Lung (tissue), 12 donors: Measurements from ENCODE around the gene MYOM1. TPM values are rescaled to one million over a fixed set of nuclear protein-coding genes. Genes with fewer than 3 reads are reported as not detected.
A peak's percentile ranks its signal among the peaks of the same experiment; 100 is the strongest.

Experiments used
- ATAC-seq: fragments of 200-7000 bp; cut with Tn5 transposase; one replicate; pipeline ENCODE4 v1.9.1; 2020; ENCODE audit warnings: moderate number of reproducible peaks; ENCODE audit not compliant: insufficient read depth, low FRiP score
- DNase-seq, 3 donors: peaks; one replicate each; pipeline ENCODE4 v3.0.0-alpha.2; 2013 to 2017
- H3K27ac ChIP-seq, 2 donors: one replicate each; pipeline ENCODE4 v1.5.1; 2013; ENCODE audit warnings: mild to moderate bottlenecking in 2 of 2, moderate library complexity in 2 of 2, control low read depth in 1 of 2, inconsistent platforms in 1 of 2, low read depth in 1 of 2, low read length in 1 of 2
- H3K27me3 ChIP-seq, 3 donors: one replicate each; pipeline ENCODE4 v1.5.1; 2013; ENCODE audit warnings: low read length in 2 of 3; ENCODE audit not compliant: control insufficient read depth in 3 of 3, insufficient read depth in 3 of 3
- H3K36me3 ChIP-seq, 4 donors: one replicate each; pipeline ENCODE4 v1.5.1; 2013; ENCODE audit warnings: low read length in 4 of 4, mild to moderate bottlenecking in 1 of 4, moderate library complexity in 1 of 4; ENCODE audit not compliant: control insufficient read depth in 4 of 4, insufficient read depth in 4 of 4
- H3K4me1 ChIP-seq, 5 donors: one replicate each; pipeline ENCODE4 v1.5.1; 2013; ENCODE audit warnings: low read length in 5 of 5, mild to moderate bottlenecking in 2 of 5, moderate library complexity in 1 of 5; ENCODE audit not compliant: control insufficient read depth in 5 of 5, insufficient read depth in 5 of 5
- H3K4me3 ChIP-seq: one replicate; pipeline ENCODE4 v1.5.1; 2013; ENCODE audit warnings: mild to moderate bottlenecking, control low read depth, moderate library complexity
- H3K9ac ChIP-seq, 2 donors: one replicate each; pipeline ENCODE4 v1.5.1; 2013; ENCODE audit warnings: low read length in 2 of 2, control low read depth in 1 of 2; ENCODE audit not compliant: insufficient read depth in 1 of 2
- H3K9me3 ChIP-seq, 4 donors: one replicate each; pipeline ENCODE4 v1.5.1; 2013; ENCODE audit warnings: low read length in 3 of 4, mild to moderate bottlenecking in 1 of 4, moderate library complexity in 1 of 4; ENCODE audit not compliant: control insufficient read depth in 4 of 4, insufficient read depth in 3 of 4
- CTCF ChIP-seq: IDR thresholded peaks from 2 replicates; pipeline ENCODE4 v1.5.1; 2012; ENCODE audit warnings: mild to moderate bottlenecking; ENCODE audit errors: control extremely low read depth, extremely low read depth
- WGBS, 2 donors: extraction: QIAGEN DNeasy Blood & Tissue Kit; methylation state at CpG; one replicate each; pipeline ENCODE4 v1.1.7; 2013; 5-methylcytosine and 5-hydroxymethylcytosine counted together
- polyA plus RNA-seq, 2 donors: library from polyadenylated mRNA; stranded (reverse); fragments of 200-250 nt; gene quantifications; one replicate each; pipeline ENCODE4 v1.2.1, GENCODE V29; 2013
- total RNA-seq, 2 donors: library from RNA; depleted of rRNA in 1 of 2; stranded (reverse); fragments of >200 nt in 1 of 2; gene quantifications; one replicate each; pipeline ENCODE4 v1.2.1, GENCODE V29; 2014 to 2021
- donor health status: control.
- donor health status: control.
- donor health status: Bipolar disorder and iron deficiency.
- donor health status: healthy.
- donor health status: DM: yes; HTN: yes; CAD: no.

Gene MYOM1
- total and polyA plus RNA-seq, 4 donors, result 0.61 to 4.6 (median 1.3) TPM

- no peak for TF ChIP-seq CTCF
- 34 to 42% methylated on average over 6 of the region's 6 CpGs for WGBS, 2 donors
Observed at GRCh38 chr18:3213300-3214059, 6.3 kb downstream of the MYOM1 start.

DNA sequence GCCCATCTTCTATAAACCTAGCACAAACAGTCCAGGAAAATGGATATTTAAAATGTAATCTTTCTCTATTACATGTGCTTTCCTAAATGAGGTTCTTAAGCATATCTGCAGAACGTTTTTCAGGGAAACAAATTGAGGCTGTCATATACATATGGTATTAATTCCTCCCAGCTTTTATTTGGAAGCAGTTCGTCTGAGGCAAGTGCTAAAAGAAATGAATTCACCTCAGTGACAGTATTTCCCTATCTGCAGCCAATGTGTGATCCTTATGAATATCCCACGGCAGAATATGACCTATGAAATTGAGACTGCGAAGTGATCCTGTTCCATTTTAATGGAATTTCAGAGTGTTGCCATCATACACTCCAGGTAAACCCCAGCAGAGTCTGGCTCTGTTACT is 7.1 kb downstream of the MYOM1 start:
- Histone ChIP-seq H3K36me3 (peaks cover 0 to 4% (median 0%) of the 10 kb centered on the region in 4 donors), H3K27me3 (no peaks in the 10 kb centered on the region), H3K4me3 (no peak overlapping the region), H3K9ac (no peak overlapping the region), H3K9me3 (no peaks in the 10 kb centered on the region), H3K4me1 (peaks cover 0 to 9% (median 0%) of the 10 kb centered on the region in 5 donors), H3K27ac (peak overlapping the region in 1 of 2 donors; percentile 48)
- DNase-seq (no peak), ATAC-seq (no peak)
- no peak for TF ChIP-seq CTCF
- WGBS, 2 donors, result 72 to 87% methylated on average over 4 of the region's 4 CpGs

More at GRCh38 chr18:3213300-3214059, 6.3 kb downstream of the MYOM1 start:
- Histone ChIP-seq H3K27ac (peak overlapping the region in 1 of 2 donors; percentile 48), H3K27me3 (no peaks in the 10 kb centered on the region), H3K9me3 (no peaks in the 10 kb centered on the region), H3K4me1 (peaks cover 0 to 9% (median 0%) of the 10 kb centered on the region in 5 donors), H3K36me3 (peaks cover 0 to 4% (median 0%) of the 10 kb centered on the region in 4 donors), H3K9ac (no peak overlapping the region), H3K4me3 (no peak overlapping the region)
- ATAC-seq, result no peak
- peak in 1 of 3 donors; percentile 44 for DNase-seq

DNA sequence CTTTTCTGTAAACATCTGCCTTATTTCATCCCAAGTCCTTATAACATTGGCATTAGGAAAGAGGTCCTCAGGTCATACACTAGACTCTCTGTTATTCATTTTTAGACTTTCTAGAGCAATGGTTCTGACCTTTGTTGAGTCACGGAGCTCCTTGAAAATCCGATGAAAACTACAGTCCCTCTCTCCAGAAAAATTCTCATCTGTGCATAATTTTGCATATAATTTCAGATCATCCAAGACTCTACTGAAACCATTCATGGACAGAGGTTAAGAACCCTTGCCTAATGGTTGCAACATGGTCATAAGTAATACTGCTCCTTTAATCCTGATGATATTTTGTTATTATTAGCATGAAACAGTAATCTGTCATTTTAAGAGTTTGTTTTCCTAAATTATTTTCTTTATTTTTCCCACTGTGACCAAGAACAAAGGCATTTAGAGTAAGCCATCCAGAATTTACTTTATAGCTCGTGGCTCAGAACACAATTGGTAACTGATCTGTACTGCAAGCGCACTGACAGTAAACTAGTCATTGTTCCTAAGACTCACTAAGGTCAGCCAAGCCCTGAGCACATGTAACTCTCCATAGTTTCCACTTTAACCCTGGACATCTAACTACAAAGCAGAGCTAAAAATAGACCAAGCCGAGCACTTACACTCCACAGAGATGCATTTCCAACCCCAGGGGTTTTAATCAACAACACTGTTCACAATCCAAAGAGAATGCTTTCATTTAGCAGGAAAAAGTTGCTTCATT is 8.4 kb downstream of the MYOM1 start:
- no peak for TF ChIP-seq CTCF

More for the DNA sequence above, 8.4 kb downstream of the MYOM1 start:
- Histone ChIP-seq H3K4me3 (no peak overlapping the region), H3K36me3 (peaks cover 0 to 6% (median 0%) of the 10 kb centered on the region in 4 donors), H3K27me3 (no peaks in the 10 kb centered on the region), H3K27ac (peak overlapping the region in 1 of 2 donors; percentile 69), H3K9ac (no peak overlapping the region), H3K4me1 (peaks cover 0 to 9% (median 0%) of the 10 kb centered on the region in 5 donors), H3K9me3 (no peaks in the 10 kb centered on the region)
- DNase-seq (peak in 1 of 3 donors; percentile 24), ATAC-seq (no peak)
- 70 to 82% methylated on average over 5 of the region's 5 CpGs for WGBS, 2 donors
